ENCODE results near the gene TAF1A. TPM values are rescaled to one million over a fixed set of nuclear protein-coding genes. Genes with fewer than 3 reads are reported as not detected.
A peak's percentile ranks its signal among the peaks of the same experiment; 100 is the strongest.

TAF1A gene
- total RNA-seq, 1 donor from 2014 or later: 7.5 TPM

DNA sequence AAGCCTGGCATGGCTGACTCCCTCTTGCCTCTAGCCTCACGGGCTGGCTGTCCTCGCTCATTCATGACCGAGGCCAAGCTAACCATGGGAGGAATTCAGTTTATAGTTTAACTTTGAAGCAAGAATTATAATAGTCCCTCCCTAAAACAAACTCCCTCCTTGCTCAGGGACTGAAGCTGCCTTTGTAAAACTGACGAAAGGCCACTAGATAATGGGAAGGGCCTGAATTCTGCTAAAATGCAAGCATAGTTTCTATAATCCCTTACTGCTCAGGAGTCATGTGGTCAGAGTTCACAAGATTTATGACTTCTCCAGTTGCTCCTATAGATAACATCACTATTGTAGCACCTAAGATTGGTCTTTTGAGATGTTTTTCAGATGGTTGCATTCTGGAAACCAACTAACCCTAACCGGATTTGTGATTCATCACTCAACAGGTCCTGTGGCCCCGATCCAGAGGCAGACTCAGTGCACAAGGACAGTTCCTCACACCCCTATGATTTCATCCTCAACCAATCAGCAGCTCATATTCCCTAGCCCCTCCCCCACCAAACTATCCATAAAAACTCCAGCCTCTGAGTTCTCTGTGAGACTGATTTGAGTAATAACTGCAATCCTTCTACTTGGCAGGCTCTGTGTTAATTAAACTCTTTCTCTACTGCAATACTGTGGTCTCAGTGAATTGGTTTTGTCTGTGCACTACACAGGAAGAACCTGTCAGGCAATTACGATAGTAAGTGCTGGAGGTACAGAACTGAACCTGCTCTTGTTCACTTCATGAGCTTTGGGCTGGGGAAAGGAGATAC lies 68.2 kb downstream of the TAF1A start:
- no peaks in the 10 kb centered on the region for H3K9me3 Mint-ChIP-seq (ENCODE audit: unreplicated experiment)
- H3K4me3 ChIP-seq (ENCODE audit: insufficient read depth, low read depth, low read length): no peak overlapping the region
- peaks cover 3% of the 10 kb centered on the region for H3K27me3 ChIP-seq (ENCODE audit: insufficient read depth, low read length)
- H4K20me1 ChIP-seq (ENCODE audit: insufficient read depth, low read length): no peaks in the 10 kb centered on the region
- H3K4me3 Mint-ChIP-seq (ENCODE audit: unreplicated experiment): no peak overlapping the region
- peaks cover 5% of the 10 kb centered on the region for H3K4me1 Mint-ChIP-seq (ENCODE audit: low read depth, unreplicated experiment)
- no peak overlapping the region for H3K27ac Mint-ChIP-seq (ENCODE audit: unreplicated experiment)
- H3K79me2 ChIP-seq (ENCODE audit: insufficient read depth, low read length): no peaks in the 10 kb centered on the region
- no peak overlapping the region for H3K4me2 ChIP-seq (ENCODE audit: low read length)
- no peaks in the 10 kb centered on the region for H3K9me3 ChIP-seq (ENCODE audit: insufficient read depth, low read depth, low read length)
- H3K9ac ChIP-seq (ENCODE audit: low read length): no peak overlapping the region
- TF ChIP-seq, protein P1, sequence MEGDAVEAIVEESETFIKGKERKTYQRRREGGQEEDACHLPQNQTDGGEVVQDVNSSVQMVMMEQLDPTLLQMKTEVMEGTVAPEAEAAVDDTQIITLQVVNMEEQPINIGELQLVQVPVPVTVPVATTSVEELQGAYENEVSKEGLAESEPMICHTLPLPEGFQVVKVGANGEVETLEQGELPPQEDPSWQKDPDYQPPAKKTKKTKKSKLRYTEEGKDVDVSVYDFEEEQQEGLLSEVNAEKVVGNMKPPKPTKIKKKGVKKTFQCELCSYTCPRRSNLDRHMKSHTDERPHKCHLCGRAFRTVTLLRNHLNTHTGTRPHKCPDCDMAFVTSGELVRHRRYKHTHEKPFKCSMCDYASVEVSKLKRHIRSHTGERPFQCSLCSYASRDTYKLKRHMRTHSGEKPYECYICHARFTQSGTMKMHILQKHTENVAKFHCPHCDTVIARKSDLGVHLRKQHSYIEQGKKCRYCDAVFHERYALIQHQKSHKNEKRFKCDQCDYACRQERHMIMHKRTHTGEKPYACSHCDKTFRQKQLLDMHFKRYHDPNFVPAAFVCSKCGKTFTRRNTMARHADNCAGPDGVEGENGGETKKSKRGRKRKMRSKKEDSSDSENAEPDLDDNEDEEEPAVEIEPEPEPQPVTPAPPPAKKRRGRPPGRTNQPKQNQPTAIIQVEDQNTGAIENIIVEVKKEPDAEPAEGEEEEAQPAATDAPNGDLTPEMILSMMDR (IDR thresholded peaks at IDR 0.05; ENCODE audit: insufficient read depth, low read depth, low read length): no peak
- TF ChIP-seq EZH2 (IDR thresholded peaks at IDR 0.05; ENCODE audit: insufficient read depth, low read length): no peak
- DNase-seq (ENCODE audit: low read depth): peak; percentile 33
- H3K36me3 Mint-ChIP-seq (ENCODE audit: low read depth, unreplicated experiment): no peaks in the 10 kb centered on the region
- H3K36me3 ChIP-seq (ENCODE audit: insufficient read depth, low read length): no peaks in the 10 kb centered on the region
- H2AFZ ChIP-seq (ENCODE audit: low read depth, low read length): no peak overlapping the region
- peaks cover 7% of the 10 kb centered on the region for H3K27me3 Mint-ChIP-seq (ENCODE audit: low read depth, unreplicated experiment)
- H3K27ac ChIP-seq (ENCODE audit: low read depth, low read length): no peak overlapping the region
- H3K4me1 ChIP-seq (ENCODE audit: insufficient read depth, low read length): no peaks in the 10 kb centered on the region
- no peak for FAIRE-seq

Other genes with a start within 250 kb of the TAF1A start
- gene HHIPL2, start 41.8 kb downstream of the TAF1A start, total RNA-seq: 0.16 and 0.50 TPM in 2 replicates
- 63.5 and 73.5 TPM in 2 replicates for gene MIA3, start 28.2 kb upstream of the TAF1A start, total RNA-seq
- gene AIDA, start 122.6 kb upstream of the TAF1A start, total RNA-seq: 86.2 and 86.5 TPM in 2 replicates
- 44.7 and 49.5 TPM in 2 replicates for gene BROX, start 122.6 kb upstream of the TAF1A start, total RNA-seq
- gene FAM177B, start 147.3 kb upstream of the TAF1A start, total RNA-seq: not detected in 2 replicates
- gene DISP1, start 225.1 kb upstream of the TAF1A start, total RNA-seq: 4.1 and 4.8 TPM in 2 replicates

Measured in astrocyte (in vitro differentiated cells and primary cell).